PC-9 (cell line): ENCODE data around the gene TTLL5. TPM values are rescaled to one million over a fixed set of nuclear protein-coding genes. Genes with fewer than 3 reads are reported as not detected.

Experiments used
- BruUV-seq: library from RNA; stranded (reverse); fragments of 400-500 nt; replicated peaks from 2 replicates; lab custom pipeline; 2021; lab: Mats Ljungman, UMichigan
- CTCF ChIA-PET: fragments of 300-600 bp; sonication (Branson Sonifier 250); formaldehyde crosslinking; loops from one replicate; lab custom pipeline; 2022; ENCODE audit warnings: antibody characterized with exemption; lab: Charles Lee
- POLR2A ChIA-PET: fragments of 300-600 bp; sonication (Branson Sonifier 250); formaldehyde crosslinking; loops from one replicate; lab custom pipeline; 2022; ENCODE audit warnings: antibody characterized with exemption; ENCODE audit not compliant: unreplicated experiment; lab: Charles Lee
- DNase-seq, 2 experiments: peaks; one replicate each; pipeline versions ENCODE4 v3.0.0 to v3.0.0-alpha.2; 2015 to 2022; ENCODE audit warnings: mixed read lengths in 1 of 2
- H2AFZ ChIP-seq: fragments of 200-600 bp; sonication (generic); 2 replicates; pipeline ENCODE4 v1.8.1; 2017; ENCODE audit warnings: antibody characterized with exemption
- H3F3A ChIP-seq: fragments of 200-600 bp; sonication (generic); 2 replicates; pipeline ENCODE4 v1.8.1; 2017; ENCODE audit warnings: antibody characterized with exemption, mild to moderate bottlenecking, low read depth; ENCODE audit not compliant: insufficient read depth
- H3K27ac ChIP-seq: fragments of 200-600 bp; sonication (generic); 2 replicates; pipeline ENCODE4 v1.6.1; 2016; ENCODE audit warnings: mixed run types
- H3K27me3 ChIP-seq: fragments of 200-600 bp; sonication (generic); 2 replicates; pipeline ENCODE4 v1.6.1; 2016; ENCODE audit warnings: low read depth, mixed run types; ENCODE audit not compliant: insufficient read depth
- H3K36me3 ChIP-seq: fragments of 200-600 bp; sonication (generic); 2 replicates; pipeline ENCODE4 v1.6.1; 2016; ENCODE audit warnings: low read depth, mixed run types
- H3K4me1 ChIP-seq: fragments of 200-600 bp; sonication (generic); replicated peaks from 2 replicates; pipeline ENCODE4 v1.6.1; 2016; ENCODE audit warnings: mixed run types; ENCODE audit not compliant: insufficient read depth
- H3K4me2 ChIP-seq: fragments of 200-600 bp; sonication (generic); 2 replicates; pipeline ENCODE4 v1.6.1; 2017; ENCODE audit warnings: mixed run types
- H3K4me3 ChIP-seq: fragments of 200-600 bp; sonication (generic); 2 replicates; pipeline ENCODE4 v1.6.1; 2016; ENCODE audit warnings: mixed run types
- H3K79me2 ChIP-seq: fragments of 200-600 bp; sonication (generic); 2 replicates; pipeline ENCODE4 v1.6.1; 2017; ENCODE audit warnings: low read depth, mixed run types
- H3K9me2 ChIP-seq: fragments of 200-600 bp; sonication (generic); 2 replicates; pipeline ENCODE4 v1.8.1; 2017; ENCODE audit warnings: mild to moderate bottlenecking; ENCODE audit not compliant: insufficient read depth
- H3K9me3 ChIP-seq: fragments of 200-600 bp; sonication (generic); 2 replicates; pipeline ENCODE4 v1.8.1; 2016; ENCODE audit warnings: low read depth; ENCODE audit not compliant: insufficient read depth
- H4K20me1 ChIP-seq: fragments of 200-600 bp; sonication (generic); 2 replicates; pipeline ENCODE4 v1.8.1; 2017; ENCODE audit not compliant: insufficient read depth
- EZH2 ChIP-seq: fragments of 200-600 bp; sonication (generic); IDR thresholded peaks from 2 replicates; pipeline ENCODE4 v1.8.0; 2017; ENCODE audit warnings: antibody characterized with exemption, low read depth
- intact Hi-C: fragments of 100-400 bp; cut with micrococcal nuclease; formaldehyde crosslinking; loops from one replicate; pipeline ENCODE4 v1.10.0; 2022; ENCODE audit not compliant: unreplicated experiment
- total RNA-seq: library from RNA; stranded (reverse); gene quantifications from 2 replicates; pipeline ENCODE4 v1.2.3, GENCODE V29; 2021
- TF ChIP-seq, protein P1 (sequence below): fragments of 200-600 bp; sonication (generic); conservative IDR thresholded peaks from 2 replicates; pipeline ENCODE4 v1.6.1; 2017; ENCODE audit warnings: mixed run types, antibody characterized with exemption, mild to moderate bottlenecking, moderate library complexity

Gene TTLL5
- total RNA-seq, 1 experiment from 2014 or later, result 75.3 TPM

DNA sequence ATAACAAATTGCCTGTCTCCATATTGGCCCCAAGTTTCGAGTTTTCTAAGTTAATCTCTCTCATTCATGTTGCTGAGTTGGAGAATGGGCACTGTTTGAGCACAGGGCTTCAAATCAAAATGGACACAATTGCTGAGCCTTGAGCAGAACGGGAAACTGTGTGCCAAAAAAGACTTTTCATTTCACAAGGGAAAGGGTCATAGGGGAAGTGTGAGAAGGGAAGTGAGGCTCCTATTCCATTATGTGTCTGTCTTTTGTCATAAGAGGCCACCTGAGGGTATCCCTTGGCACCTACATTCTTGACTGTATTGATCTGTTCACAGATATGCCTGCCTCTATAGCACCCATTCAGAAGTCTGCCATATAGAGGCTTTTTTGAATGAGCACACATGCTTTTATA, 59.1 kb downstream of the TTLL5 start:
- no peak for DNase-seq
- Histone ChIP-seq H2AFZ (no peak overlapping the region), H3K9me2 (no peaks in the 10 kb centered on the region), H3K27ac (no peak overlapping the region), H3K4me3 (no peak overlapping the region), H3K36me3 (0 out of 2 replicates have a peak, but pooled peaks cover 12% of the 10 kb centered on the region), H3K4me2 (no peak overlapping the region), H3F3A (no peaks in the 10 kb centered on the region), H3K4me1 (no peaks in the 10 kb centered on the region), H3K27me3 (no peaks in the 10 kb centered on the region), H3K79me2 (no peaks in the 10 kb centered on the region), H3K9me3 (no peaks in the 10 kb centered on the region), H4K20me1 (no peaks in the 10 kb centered on the region)
- BruUV-seq, result no TSS peak
- TF ChIP-seq, protein P1, sequence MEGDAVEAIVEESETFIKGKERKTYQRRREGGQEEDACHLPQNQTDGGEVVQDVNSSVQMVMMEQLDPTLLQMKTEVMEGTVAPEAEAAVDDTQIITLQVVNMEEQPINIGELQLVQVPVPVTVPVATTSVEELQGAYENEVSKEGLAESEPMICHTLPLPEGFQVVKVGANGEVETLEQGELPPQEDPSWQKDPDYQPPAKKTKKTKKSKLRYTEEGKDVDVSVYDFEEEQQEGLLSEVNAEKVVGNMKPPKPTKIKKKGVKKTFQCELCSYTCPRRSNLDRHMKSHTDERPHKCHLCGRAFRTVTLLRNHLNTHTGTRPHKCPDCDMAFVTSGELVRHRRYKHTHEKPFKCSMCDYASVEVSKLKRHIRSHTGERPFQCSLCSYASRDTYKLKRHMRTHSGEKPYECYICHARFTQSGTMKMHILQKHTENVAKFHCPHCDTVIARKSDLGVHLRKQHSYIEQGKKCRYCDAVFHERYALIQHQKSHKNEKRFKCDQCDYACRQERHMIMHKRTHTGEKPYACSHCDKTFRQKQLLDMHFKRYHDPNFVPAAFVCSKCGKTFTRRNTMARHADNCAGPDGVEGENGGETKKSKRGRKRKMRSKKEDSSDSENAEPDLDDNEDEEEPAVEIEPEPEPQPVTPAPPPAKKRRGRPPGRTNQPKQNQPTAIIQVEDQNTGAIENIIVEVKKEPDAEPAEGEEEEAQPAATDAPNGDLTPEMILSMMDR, result no peak
- no peak for TF ChIP-seq EZH2
- ChIA-PET POLR2A (no interaction called here), CTCF (no interaction called here)
- intact Hi-C loops, result no loop called here

DNA sequence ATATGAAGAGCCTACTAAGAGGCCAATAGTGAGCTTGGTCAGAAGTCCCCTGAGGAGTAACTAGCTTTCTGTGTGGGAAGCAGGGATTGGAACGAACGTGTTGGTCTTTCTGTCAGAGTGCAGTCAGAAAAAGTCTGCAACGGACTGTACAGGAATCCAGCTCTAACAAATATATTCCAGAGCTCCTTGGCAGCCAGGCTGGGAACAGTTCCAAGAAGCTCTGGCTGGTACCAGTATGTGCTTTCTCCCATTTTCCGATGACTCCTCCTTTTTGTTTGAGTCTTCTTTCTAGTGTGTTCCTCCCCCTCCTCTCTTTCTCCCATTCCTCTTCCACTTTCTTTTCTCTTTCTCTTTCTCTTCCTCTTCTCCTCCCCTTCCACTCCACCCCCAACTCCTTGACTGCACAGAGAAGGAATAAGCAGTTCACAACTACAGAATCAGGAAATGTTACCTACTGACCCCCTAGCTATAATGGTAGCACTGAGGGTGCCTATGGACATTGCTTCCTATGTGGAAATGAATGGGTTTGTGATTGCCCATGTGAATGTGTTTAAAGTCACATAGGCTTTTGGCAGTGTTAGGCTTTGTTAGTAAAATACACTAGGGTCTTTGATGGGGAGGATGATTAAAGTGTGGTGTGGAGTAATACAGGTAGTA, 59.9 kb downstream of the TTLL5 start:
- CTCF ChIA-PET, result no interaction called here
- Histone ChIP-seq H2AFZ (no peak overlapping the region), H3K79me2 (no peaks in the 10 kb centered on the region), H3K9me3 (no peaks in the 10 kb centered on the region), H3K27me3 (no peaks in the 10 kb centered on the region), H3K4me3 (no peak overlapping the region), H3K27ac (no peak overlapping the region), H3K4me1 (no peaks in the 10 kb centered on the region), H3K4me2 (no peak overlapping the region), H3K9me2 (no peaks in the 10 kb centered on the region), H3F3A (no peaks in the 10 kb centered on the region), H4K20me1 (no peaks in the 10 kb centered on the region), H3K36me3 (0 out of 2 replicates have a peak, but pooled peaks cover 13% of the 10 kb centered on the region)
- DNase-seq, result no peak
- BruUV-seq, result no TSS peak
- intact Hi-C loops, result no loop called here
- TF ChIP-seq, protein P1, result no peak
- no peak for TF ChIP-seq EZH2
- POLR2A ChIA-PET, result interaction anchor here (0.5 kb wide), 1 partner anchor 110 kb away, joined by 6 read pairs; no protein-coding TSS in a partner anchor

DNA sequence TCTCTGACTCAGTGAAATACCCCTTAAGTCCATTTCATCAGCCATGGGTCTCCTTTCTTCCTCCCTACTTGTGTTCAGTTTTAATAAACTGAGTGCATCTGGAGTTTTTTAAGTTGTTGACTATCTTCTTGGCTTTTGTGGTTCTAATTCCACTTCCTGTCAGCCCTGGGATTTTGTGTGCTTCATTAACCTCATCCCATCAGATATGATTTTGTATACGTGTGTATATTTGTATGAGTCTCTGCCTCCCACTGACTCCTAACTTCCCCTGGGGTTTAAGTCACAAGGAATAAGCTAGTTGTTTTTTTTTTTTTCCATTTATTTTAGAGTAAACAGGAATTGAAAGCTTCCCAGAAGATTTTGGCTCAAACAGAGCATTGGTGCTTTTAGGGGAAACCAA, 62.7 kb downstream of the TTLL5 start:
- Histone ChIP-seq H4K20me1 (no peaks in the 10 kb centered on the region), H2AFZ (no peak overlapping the region), H3K9me3 (no peaks in the 10 kb centered on the region), H3K4me1 (no peaks in the 10 kb centered on the region), H3K36me3 (peaks cover 23% of the 10 kb centered on the region), H3K27me3 (no peaks in the 10 kb centered on the region), H3K9me2 (no peaks in the 10 kb centered on the region), H3K79me2 (no peaks in the 10 kb centered on the region), H3F3A (no peaks in the 10 kb centered on the region), H3K4me3 (no peak overlapping the region), H3K4me2 (no peak overlapping the region), H3K27ac (no peak overlapping the region)
- DNase-seq, result no peak
- intact Hi-C loops, result no loop called here
- TF ChIP-seq, protein P1, result no peak
- no peak for TF ChIP-seq EZH2
- POLR2A ChIA-PET, result interaction anchor here (0.6 kb wide), 2 partner anchors 26 to 270 kb away, joined by 8 read pairs; no protein-coding TSS in a partner anchor
- CTCF ChIA-PET, result no interaction called here
- BruUV-seq, result no TSS peak
